Measurements from ENCODE around the gene FAM184A.
"Not testable (repeated sequence)": the region's sequence is repeated elsewhere in the genome, so short reads cannot be mapped to it uniquely, and the experiment has no call there.

Gene FAM184A

GRCh38 chr6:119009266-119009665 is 69.2 kb downstream of the FAM184A start:
- DNase-seq, result not testable (repeated sequence)

GRCh38 chr6:119006974-119007373 is 71.5 kb downstream of the FAM184A start:
- no peak for DNase-seq

- DNase-seq, result no peak
Measured at GRCh38 chr6:119002069-119002468, 76.4 kb downstream of the FAM184A start.

GRCh38 chr6:118999494-119000040 is 78.9 kb downstream of the FAM184A start:
- no peak for DNase-seq

- DNase-seq, result not testable (repeated sequence)
Measured at GRCh38 chr6:118997426-118997825, 81.0 kb downstream of the FAM184A start.

GRCh38 chr6:118996289-118996820 is 82.1 kb downstream of the FAM184A start:
- no peak for DNase-seq

GRCh38 chr6:118993803-118994251 is 84.6 kb downstream of the FAM184A start:
- DNase-seq, result no peak

- DNase-seq, result no peak
Measured at GRCh38 chr6:118993358-118993757, 85.1 kb downstream of the FAM184A start.

GRCh38 chr6:118992186-118992795 is 86.2 kb downstream of the FAM184A start:
- no peak for DNase-seq

- no peak for DNase-seq
Measured at GRCh38 chr6:118986312-118986711, 92.2 kb downstream of the FAM184A start.

GRCh38 chr6:118985123-118985830 is 93.2 kb downstream of the FAM184A start:
- DNase-seq, result no peak

GRCh38 chr6:118984342-118984741 is 94.1 kb downstream of the FAM184A start:
- DNase-seq, result no peak

GRCh38 chr6:118982575-118982911 is 95.9 kb downstream of the FAM184A start:
- DNase-seq, result no peak

- no peak for DNase-seq
Measured at GRCh38 chr6:118981884-118982574, 96.4 kb downstream of the FAM184A start.

GRCh38 chr6:118980063-118980462 is 98.4 kb downstream of the FAM184A start:
- no peak for DNase-seq

- no peak for DNase-seq
Measured at GRCh38 chr6:118974790-118975189, 103.7 kb downstream of the FAM184A start.

- DNase-seq, result no peak
Measured at GRCh38 chr6:118971682-118972081, 106.8 kb downstream of the FAM184A start.

- no peak for DNase-seq
Measured at GRCh38 chr6:118970866-118971265, 107.6 kb downstream of the FAM184A start.

- DNase-seq, result no peak
Measured at GRCh38 chr6:118968416-118968815, 110.0 kb downstream of the FAM184A start.

GRCh38 chr6:118967239-118967638 is 111.2 kb downstream of the FAM184A start:
- no peak for DNase-seq

- DNase-seq, result no peak
Measured at GRCh38 chr6:118965843-118966370, 112.6 kb downstream of the FAM184A start.

GRCh38 chr6:118965371-118965770 is 113.1 kb downstream of the FAM184A start:
- DNase-seq, result no peak

GRCh38 chr6:118963003-118963402 is 115.5 kb downstream of the FAM184A start:
- no peak for DNase-seq
